Brain microvascular endothelial cell (primary cell): Measurements from ENCODE around the gene ZBTB25.

Experiments used
- DNase-seq: peaks from one replicate; pipeline ENCODE4 v3.0.0-alpha.2; 2020
- H3K27ac ChIP-seq: fragments of 250-450 bp; sonication (Bioruptor Pico); 2 replicates; pipeline ENCODE4 v1.5.1; 2020; ENCODE audit warnings: mild to moderate bottlenecking, moderate library complexity
- H3K27me3 ChIP-seq: fragments of 250-450 bp; sonication (Bioruptor Pico); replicated peaks from 2 replicates; pipeline ENCODE4 v1.5.1; 2020; ENCODE audit warnings: mild to moderate bottlenecking
- H3K36me3 ChIP-seq: fragments of 250-450 bp; sonication (Bioruptor Pico); replicated peaks from 2 replicates; pipeline ENCODE4 v1.5.1; 2020; ENCODE audit warnings: mild to moderate bottlenecking
- H3K4me3 ChIP-seq: 2 replicates; pipeline ENCODE4 v1.5.1; 2011; ENCODE audit warnings: low read depth, mild to moderate bottlenecking, control low read depth, low read length, moderate library complexity
- CTCF ChIP-seq: IDR thresholded peaks from 2 replicates; pipeline ENCODE4 v1.5.1; 2011; ENCODE audit warnings: low read depth, mild to moderate bottlenecking, moderate library complexity, low read length, control low read depth, inconsistent platforms; ENCODE audit errors: missing control alignments
- in situ Hi-C: cut with HindIII; loops from 2 replicates; pipeline ENCODE4 v1.10.0; 2017; ENCODE audit warnings: low sequenced_read_pairs, low pct_ligation_motif_present

Gene ZBTB25

GRCh38 chr14:64467566-64467965 lies 36.1 kb downstream of the ZBTB25 start:
- no peak for TF ChIP-seq CTCF
- no peaks in the 10 kb centered on the region for H3K36me3 ChIP-seq
- no peak overlapping the region for H3K27ac ChIP-seq
- in situ Hi-C loops, result no loop called here
- no peak for DNase-seq
- no peaks in the 10 kb centered on the region for H3K27me3 ChIP-seq
- H3K4me3 ChIP-seq, result no peak overlapping the region

GRCh38 chr14:64467101-64467500 lies 36.5 kb downstream of the ZBTB25 start:
- DNase-seq, result no peak
- in situ Hi-C loops, result no loop called here
- Histone ChIP-seq H3K27me3 (no peaks in the 10 kb centered on the region), H3K4me3 (no peak overlapping the region), H3K36me3 (no peaks in the 10 kb centered on the region), H3K27ac (no peak overlapping the region)
- TF ChIP-seq CTCF, result no peak

- Histone ChIP-seq H3K27me3 (no peaks in the 10 kb centered on the region), H3K36me3 (no peaks in the 10 kb centered on the region), H3K27ac (no peak overlapping the region), H3K4me3 (peak overlapping the region; percentile 74)
- TF ChIP-seq CTCF, result peak; percentile 62
- in situ Hi-C loops, result no loop called here
- DNase-seq, result peak; percentile 45
These were observed 37.6 kb downstream of the ZBTB25 start for GRCh38 chr14:64465831-64466554.

GRCh38 chr14:64465191-64465822 lies 38.3 kb downstream of the ZBTB25 start, which contains the start of gene AKAP5:
Gene AKAP5, plus strand, starts transcription at chr14:64465499. Its CDS starts 2,896 bp downstream, at chr14:64468395.
- no peak within 1 kb of the TSS for H3K27ac ChIP-seq
- TF ChIP-seq CTCF, result no peak
- in situ Hi-C loops, result no loop called here

GRCh38 chr14:64464651-64465050 lies 39.0 kb downstream of the ZBTB25 start:
- no peak overlapping the region for H3K27ac ChIP-seq
- in situ Hi-C loops, result no loop called here
- no peaks in the 10 kb centered on the region for H3K36me3 ChIP-seq
- TF ChIP-seq CTCF, result no peak
- peak overlapping the region; percentile 74 for H3K4me3 ChIP-seq
- no peaks in the 10 kb centered on the region for H3K27me3 ChIP-seq
- DNase-seq, result no peak

More at GRCh38 chr14:64465191-64465822, 38.3 kb downstream of the ZBTB25 start, which contains the start of gene AKAP5:
- peak within 1 kb of the TSS; percentile 74 for H3K4me3 ChIP-seq
- H3K36me3 ChIP-seq, result no peaks in the 10 kb centered on the region
- no peaks in the 10 kb centered on the region for H3K27me3 ChIP-seq
- DNase-seq, result no peak

- TF ChIP-seq CTCF, result no peak
- Histone ChIP-seq H3K27me3 (no peaks in the 10 kb centered on the region), H3K36me3 (no peaks in the 10 kb centered on the region), H3K27ac (no peak overlapping the region), H3K4me3 (no peak overlapping the region)
- DNase-seq, result no peak
- in situ Hi-C loops, result no loop called here
These were observed 39.8 kb downstream of the ZBTB25 start for GRCh38 chr14:64463873-64464272.
